Measurements from ENCODE around the gene CRYGN.

CRYGN gene

GRCh38 chr7:151440799-151441445, 981 bp upstream of the CRYGN start:
- no peak for TF ChIP-seq REST (IDR thresholded peaks at IDR 0.05; ENCODE audit: insufficient replicate concordance, low read depth)
- no peak for TF ChIP-seq SPI1 (IDR thresholded peaks at IDR 0.05; ENCODE audit: borderline replicate concordance, low read depth)
- no peak for TF ChIP-seq CTCF (IDR thresholded peaks at IDR 0.05; ENCODE audit: insufficient read depth, low read length)
- no peak for TF ChIP-seq POLR2AphosphoS5 (IDR thresholded peaks at IDR 0.05; ENCODE audit: low read depth)
- no peak for TF ChIP-seq GABPA (IDR thresholded peaks at IDR 0.05; ENCODE audit: low read depth)
- H3K27me3 ChIP-seq (ENCODE audit: insufficient read depth, poor library complexity, severe bottlenecking) = peaks cover 5% of the 10 kb centered on the region
- no peak overlapping the region for H3K4me3 ChIP-seq (replicated peaks; ENCODE audit: insufficient read depth, low read length)
- no peak overlapping the region for H3K27ac ChIP-seq (replicated peaks)
- no peak for DNase-seq (ENCODE audit: low read depth in 1 of 2, low spot score in 1 of 2)

- Histone ChIP-seq H3K4me3 (replicated peaks; ENCODE audit: insufficient read depth, low read length) (no peak overlapping the region), H3K27me3 (ENCODE audit: insufficient read depth, poor library complexity, severe bottlenecking) (peaks cover 5% of the 10 kb centered on the region), H3K27ac (replicated peaks) (no peak overlapping the region)
- TF ChIP-seq CTCF (IDR thresholded peaks at IDR 0.05; ENCODE audit: insufficient read depth, low read length) (no peak), REST (IDR thresholded peaks at IDR 0.05; ENCODE audit: insufficient replicate concordance, low read depth) (no peak), POLR2AphosphoS5 (IDR thresholded peaks at IDR 0.05; ENCODE audit: low read depth) (no peak), SPI1 (IDR thresholded peaks at IDR 0.05; ENCODE audit: borderline replicate concordance, low read depth) (no peak), GABPA (IDR thresholded peaks at IDR 0.05; ENCODE audit: low read depth) (no peak)
- no peak for DNase-seq (ENCODE audit: low read depth in 1 of 2, low spot score in 1 of 2)
Observed at GRCh38 chr7:151438864-151439601, 908 bp downstream of the CRYGN start.

- DNase-seq (ENCODE audit: low read depth in 1 of 2, low spot score in 1 of 2) = no peak
- Histone ChIP-seq H3K27me3 (ENCODE audit: insufficient read depth, poor library complexity, severe bottlenecking) (peaks cover 5% of the 10 kb centered on the region), H3K27ac (replicated peaks) (no peak overlapping the region), H3K4me3 (replicated peaks; ENCODE audit: insufficient read depth, low read length) (no peak overlapping the region)
- TF ChIP-seq CTCF (IDR thresholded peaks at IDR 0.05; ENCODE audit: insufficient read depth, low read length) (no peak), REST (IDR thresholded peaks at IDR 0.05; ENCODE audit: insufficient replicate concordance, low read depth) (no peak), SPI1 (IDR thresholded peaks at IDR 0.05; ENCODE audit: borderline replicate concordance, low read depth) (no peak)
Observed at GRCh38 chr7:151437866-151438516, 1.9 kb downstream of the CRYGN start.

All from HL-60 (cell line).